Measurements from ENCODE around the gene PDE3A. TPM values are rescaled to one million over a fixed set of nuclear protein-coding genes. Genes with fewer than 3 reads are reported as not detected.

PDE3A gene
- total and polyA plus RNA-seq, 2 of the 4 experiments (the other 2 are of a cell fraction) = 0.09 to 0.18 TPM

DNA sequence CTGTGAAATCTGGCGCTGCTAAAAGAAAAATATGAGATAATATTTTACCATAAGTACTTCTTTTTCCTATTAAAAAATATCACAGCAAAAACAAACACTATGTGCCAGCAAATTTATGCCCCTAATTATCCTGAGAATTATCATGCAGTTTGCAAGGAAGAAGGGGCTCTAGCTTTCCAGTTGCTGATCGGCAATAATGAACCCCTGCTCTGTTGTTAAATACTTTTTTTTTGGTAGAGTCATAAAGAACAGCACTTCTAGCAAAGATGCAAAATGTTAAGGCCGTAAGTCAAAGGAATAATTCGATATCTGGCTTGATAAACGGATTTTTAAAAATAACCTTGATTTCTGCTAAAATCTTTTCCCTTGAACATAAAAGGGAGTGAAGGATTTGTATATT is 108.9 kb downstream of the PDE3A start:
- no peak overlapping the region for H3K14ac ChIP-seq (replicated peaks; ENCODE audit: low read depth, low read length)
- H3K56ac ChIP-seq (ENCODE audit: extremely low read depth, insufficient read depth, low read length) = no peak overlapping the region
- no peak overlapping the region for H4K8ac ChIP-seq (ENCODE audit: low read depth in 2 of 2, low read length in 2 of 2)
- no peak overlapping the region for H2BK5ac ChIP-seq (ENCODE audit: low read depth, low read length, poor library complexity, severe bottlenecking)
- H3K4me1 ChIP-seq (ENCODE audit: control insufficient read depth, insufficient read depth, low read length) = 0 out of 2 replicates have a peak, but pooled peaks cover 1% of the 10 kb centered on the region
- H3K4me3 ChIP-seq (ENCODE audit: insufficient read depth, low read depth, low read length) = no peak overlapping the region
- no peak for TF ChIP-seq MAZ (IDR thresholded peaks at IDR 0.05; ENCODE audit: borderline replicate concordance, low read depth, low read length)
- TF ChIP-seq, protein P1, sequence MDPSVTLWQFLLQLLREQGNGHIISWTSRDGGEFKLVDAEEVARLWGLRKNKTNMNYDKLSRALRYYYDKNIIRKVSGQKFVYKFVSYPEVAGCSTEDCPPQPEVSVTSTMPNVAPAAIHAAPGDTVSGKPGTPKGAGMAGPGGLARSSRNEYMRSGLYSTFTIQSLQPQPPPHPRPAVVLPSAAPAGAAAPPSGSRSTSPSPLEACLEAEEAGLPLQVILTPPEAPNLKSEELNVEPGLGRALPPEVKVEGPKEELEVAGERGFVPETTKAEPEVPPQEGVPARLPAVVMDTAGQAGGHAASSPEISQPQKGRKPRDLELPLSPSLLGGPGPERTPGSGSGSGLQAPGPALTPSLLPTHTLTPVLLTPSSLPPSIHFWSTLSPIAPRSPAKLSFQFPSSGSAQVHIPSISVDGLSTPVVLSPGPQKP (IDR thresholded peaks at IDR 0.05; ENCODE audit: borderline replicate concordance, low read depth, low read length) = no peak
- no peak for TF ChIP-seq NFE2L2 (IDR thresholded peaks at IDR 0.05; ENCODE audit: low read depth, low read length)
- no peak for TF ChIP-seq RAD21 (IDR thresholded peaks at IDR 0.05; ENCODE audit: low read length)
- TF ChIP-seq CEBPB (IDR thresholded peaks at IDR 0.05; ENCODE audit: low read depth, low read length) = no peak
- TF ChIP-seq SMC3 (IDR thresholded peaks at IDR 0.05; ENCODE audit: low read depth, low read length) = no peak
- TF ChIP-seq MAFK (IDR thresholded peaks at IDR 0.05; ENCODE audit: low read depth, low read length) = no peak
- TF ChIP-seq POLR2A (IDR thresholded peaks at IDR 0.05; ENCODE audit: low read depth, low read length) = no peak
- TF ChIP-seq RFX5 (IDR thresholded peaks at IDR 0.05; ENCODE audit: low read depth, low read length) = no peak
- TF ChIP-seq CHD1 (IDR thresholded peaks at IDR 0.05; ENCODE audit: low read depth, low read length) = no peak
- TF ChIP-seq, protein P2, sequence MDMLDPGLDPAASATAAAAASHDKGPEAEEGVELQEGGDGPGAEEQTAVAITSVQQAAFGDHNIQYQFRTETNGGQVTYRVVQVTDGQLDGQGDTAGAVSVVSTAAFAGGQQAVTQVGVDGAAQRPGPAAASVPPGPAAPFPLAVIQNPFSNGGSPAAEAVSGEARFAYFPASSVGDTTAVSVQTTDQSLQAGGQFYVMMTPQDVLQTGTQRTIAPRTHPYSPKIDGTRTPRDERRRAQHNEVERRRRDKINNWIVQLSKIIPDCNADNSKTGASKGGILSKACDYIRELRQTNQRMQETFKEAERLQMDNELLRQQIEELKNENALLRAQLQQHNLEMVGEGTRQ (IDR thresholded peaks at IDR 0.05; ENCODE audit: low read depth, low read length) = no peak
- no peak for TF ChIP-seq BHLHE40 (IDR thresholded peaks at IDR 0.05; ENCODE audit: low read depth, low read length)
- no peak for TF ChIP-seq RCOR1 (IDR thresholded peaks at IDR 0.05; ENCODE audit: insufficient replicate concordance, low read length)
- H3K27ac ChIP-seq (ENCODE audit: insufficient read depth, low read length) = no peak overlapping the region
- no peak overlapping the region for H4K5ac ChIP-seq (ENCODE audit: low read depth, low read length)
- dilution Hi-C loops (cut with HindIII; ENCODE audit: low sequenced_read_pairs, unreplicated experiment) (no loop called here), in situ Hi-C loops (cut with MboI; ENCODE audit: low sequenced_read_pairs) (no loop called here), intact Hi-C loops (cut with micrococcal nuclease) (no loop called here)
- H3K79me1 ChIP-seq (ENCODE audit: low read depth in 1 of 2, low read length in 2 of 2) = no peaks in the 10 kb centered on the region
- no peak for ATAC-seq (ENCODE audit: low read depth)
- ChIA-PET CTCF (no interaction called here), POLR2A (ENCODE audit: unreplicated experiment) (no interaction called here)
- no peaks in the 10 kb centered on the region for H4K20me1 ChIP-seq (ENCODE audit: insufficient read depth, low read length)
- no TSS peak for BruUV-seq (replicated peaks)
- peaks cover 2% of the 10 kb centered on the region; the same call in 1 of the 2 replicates for H3K9me3 ChIP-seq (ENCODE audit: control insufficient read depth, insufficient read depth, low read length)
- H3K18ac ChIP-seq (ENCODE audit: low read depth, low read length) = peak overlapping the region; percentile 46; the same call in 1 of the 2 replicates
- H2BK20ac ChIP-seq (ENCODE audit: low read depth, low read length) = no peak overlapping the region
- no peak overlapping the region for H3K4ac ChIP-seq (ENCODE audit: low read depth, low read length)
- no peak overlapping the region for H4K91ac ChIP-seq (ENCODE audit: insufficient read depth, low read depth, low read length)
- H2AFZ ChIP-seq (replicated peaks; ENCODE audit: low read length, poor library complexity) = no peak overlapping the region
- no peak overlapping the region for H3K23ac ChIP-seq (ENCODE audit: low read depth, low read length)
- no peak overlapping the region; the same call in 1 of the 2 replicates for H3K9ac ChIP-seq (ENCODE audit: low read depth, low read length)
- WGBS, 2 experiments (ENCODE audit: extremely low coverage in 2 of 2, insufficient read length in 1 of 2) = no CpG with 5 or more reads among the region's 5 CpGs
- H3K9me1 ChIP-seq (ENCODE audit: insufficient read depth, low read length) = no peaks in the 10 kb centered on the region; the same call in 1 of the 2 replicates
- DNase-seq = no peak
- no peaks in the 10 kb centered on the region for H3K36me3 ChIP-seq (ENCODE audit: control insufficient read depth, insufficient read depth, low read length)
- no peaks in the 10 kb centered on the region for H3K27me3 ChIP-seq (ENCODE audit: control insufficient read depth, insufficient read depth, low read length)
- no peak overlapping the region for H2BK120ac ChIP-seq (ENCODE audit: low read depth, low read length)
- no peak overlapping the region for H2AK5ac ChIP-seq (ENCODE audit: low read depth, low read length)
- H3K4me2 ChIP-seq (ENCODE audit: low read depth, low read length) = no peak overlapping the region
- no peak overlapping the region for H2AK9ac ChIP-seq (replicated peaks; ENCODE audit: low read depth, low read length, poor library complexity)
- no peak overlapping the region for H2BK15ac ChIP-seq (ENCODE audit: low read depth, low read length)

All from IMR-90 (cell line).